Measurements from ENCODE around the gene IL17REL.

The IL17REL gene

GRCh38 chr22:50045211-50046018, 32.9 kb upstream of the IL17REL start:
- no peak for DNase-seq

GRCh38 chr22:50044485-50045118, 32.0 kb upstream of the IL17REL start:
- DNase-seq: no peak

GRCh38 chr22:50041361-50042065, 28.9 kb upstream of the IL17REL start:
- DNase-seq: no peak

GRCh38 chr22:50040717-50041116, 28.2 kb upstream of the IL17REL start:
- no peak for DNase-seq

GRCh38 chr22:50039669-50040443, 27.3 kb upstream of the IL17REL start:
- no peak for DNase-seq

GRCh38 chr22:50035976-50036724, 23.6 kb upstream of the IL17REL start:
- no peak for DNase-seq

- DNase-seq: no peak
These were observed 22.7 kb upstream of the IL17REL start for GRCh38 chr22:50035131-50035881.

GRCh38 chr22:50034126-50035081, 21.8 kb upstream of the IL17REL start:
- no peak for DNase-seq

GRCh38 chr22:50032941-50033601, 20.5 kb upstream of the IL17REL start:
- no peak for DNase-seq

GRCh38 chr22:50032109-50032871, 19.7 kb upstream of the IL17REL start:
- no peak for DNase-seq

- DNase-seq: no peak
These were observed 18.9 kb upstream of the IL17REL start for GRCh38 chr22:50031189-50032091.

- peak; percentile 2 for DNase-seq
These were observed 18.0 kb upstream of the IL17REL start for GRCh38 chr22:50030297-50031188.

GRCh38 chr22:50027639-50028537, 15.3 kb upstream of the IL17REL start:
- DNase-seq: no peak

GRCh38 chr22:50025993-50026392, 13.4 kb upstream of the IL17REL start:
- no peak for DNase-seq

- no peak for DNase-seq
These were observed 9.7 kb upstream of the IL17REL start for GRCh38 chr22:50022171-50022819.

Measured in NCI-H1436 treated with DMSO at 0.1 percent for 48 hours (cell line).